DMS 273 (cell line): ENCODE measurements around the gene PREP.
"Not testable (repeated sequence)": the region's sequence is repeated elsewhere in the genome, so short reads cannot be mapped to it uniquely, and the experiment has no call there.

Experiments used
- DNase-seq: peaks from one replicate; lab custom pipeline; 2025; ENCODE audit not compliant: unreplicated experiment; lab: John Stamatoyannopoulos, UW

Gene PREP

DNA sequence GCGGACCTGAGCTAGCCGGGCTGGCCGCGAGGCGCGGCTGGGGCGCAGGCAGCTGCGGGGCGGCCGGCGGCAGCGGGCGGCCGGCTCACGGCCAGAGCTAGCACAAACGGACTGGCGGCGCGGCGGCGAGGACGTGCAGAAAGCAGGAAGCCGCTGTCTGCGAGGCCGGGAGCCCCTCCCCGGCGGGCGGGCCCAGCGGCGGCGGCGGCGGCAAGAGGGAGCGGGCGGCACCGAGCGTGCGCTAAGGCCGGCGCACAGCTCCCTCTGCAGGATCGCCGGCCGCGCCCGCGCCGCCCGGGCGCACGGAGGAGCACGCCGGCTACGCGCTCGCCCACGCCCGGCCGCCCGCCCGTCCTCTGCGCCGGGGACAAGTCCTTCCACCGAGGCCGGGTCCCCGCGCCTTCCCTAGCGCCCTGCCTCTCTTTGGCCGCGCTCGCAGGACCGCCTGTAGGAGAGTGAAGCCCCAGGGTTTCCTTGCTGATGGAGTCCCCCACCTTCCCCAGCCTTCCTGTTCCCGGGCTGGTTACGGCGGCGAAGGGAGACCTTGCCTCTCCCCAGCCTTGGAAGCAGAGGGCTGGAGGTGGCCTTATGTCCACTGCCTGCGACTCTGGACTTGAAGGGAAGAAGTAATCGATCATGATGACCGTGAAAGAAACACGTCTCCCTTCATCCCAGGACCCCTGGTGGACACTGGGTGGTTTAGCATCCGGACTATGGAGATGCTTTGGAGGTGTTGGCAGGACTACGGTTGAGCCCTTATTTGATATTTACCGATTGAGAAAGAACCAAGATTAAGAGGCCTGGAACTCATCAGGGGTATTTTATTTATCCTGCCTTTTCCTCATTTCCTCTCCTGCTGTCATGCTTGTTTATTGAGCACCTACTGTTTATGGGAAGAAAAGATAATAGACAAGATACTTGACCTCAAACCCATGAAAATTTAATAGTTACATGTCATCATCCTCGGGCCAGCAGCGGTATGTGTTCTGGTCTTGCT, at the start of gene PREP:
PREP (minus strand) TSS at position 144 of the 997 bp plus-strand sequence. CDS start 191 bp downstream, outside the sequence.
- peak; percentile 93 for DNase-seq

DNA sequence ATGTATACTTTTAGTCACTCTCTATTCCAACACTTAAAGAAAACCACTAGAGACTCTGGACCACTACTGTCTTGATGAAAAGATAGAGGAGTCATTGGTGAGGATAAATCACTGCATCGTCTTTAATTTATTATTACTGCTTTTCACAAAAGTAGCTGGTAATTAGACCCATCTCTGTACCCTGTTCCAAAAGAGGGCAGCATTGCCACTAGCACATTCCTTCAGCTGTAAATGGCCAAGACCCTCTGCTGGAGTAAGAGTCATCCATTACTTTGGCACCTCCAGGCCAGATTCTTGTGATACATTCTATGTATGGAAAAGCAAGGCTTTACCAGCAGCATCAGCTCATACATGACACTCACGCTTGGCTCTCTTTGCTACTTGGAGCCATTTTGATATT, 49.5 kb upstream of the PREP start:
- DNase-seq, result peak; percentile 15

DNA sequence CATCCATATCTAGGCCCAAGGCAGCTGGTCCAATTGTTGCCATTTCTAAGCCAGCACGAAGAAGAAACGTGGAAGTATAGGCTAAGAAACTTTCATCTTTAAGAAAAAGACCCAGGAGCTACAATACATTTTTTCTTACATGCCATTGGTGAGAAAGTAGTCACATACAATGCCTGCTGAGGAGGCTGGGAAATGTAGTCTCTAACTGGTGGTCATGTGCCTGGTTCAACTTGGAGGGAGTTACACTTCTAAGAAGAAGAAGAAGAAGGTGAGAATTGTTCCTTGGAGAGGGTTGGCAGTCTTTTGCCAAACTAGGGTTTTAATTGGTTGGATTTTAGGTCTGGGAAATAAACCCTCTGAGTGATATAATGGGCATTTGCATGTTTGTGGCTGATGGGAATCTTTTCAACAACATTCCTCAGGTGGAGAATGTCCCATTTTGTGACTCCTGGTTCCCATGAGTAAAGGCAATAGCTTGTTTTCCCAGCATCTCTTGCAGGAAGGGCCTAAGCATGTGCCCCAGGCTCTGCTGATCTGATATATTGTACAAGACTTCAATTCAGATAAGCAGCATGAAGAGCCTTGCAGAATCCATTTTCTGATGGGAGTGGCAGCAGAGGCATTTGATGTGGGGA, 47.0 kb upstream of the PREP start:
- no peak for DNase-seq

DNA sequence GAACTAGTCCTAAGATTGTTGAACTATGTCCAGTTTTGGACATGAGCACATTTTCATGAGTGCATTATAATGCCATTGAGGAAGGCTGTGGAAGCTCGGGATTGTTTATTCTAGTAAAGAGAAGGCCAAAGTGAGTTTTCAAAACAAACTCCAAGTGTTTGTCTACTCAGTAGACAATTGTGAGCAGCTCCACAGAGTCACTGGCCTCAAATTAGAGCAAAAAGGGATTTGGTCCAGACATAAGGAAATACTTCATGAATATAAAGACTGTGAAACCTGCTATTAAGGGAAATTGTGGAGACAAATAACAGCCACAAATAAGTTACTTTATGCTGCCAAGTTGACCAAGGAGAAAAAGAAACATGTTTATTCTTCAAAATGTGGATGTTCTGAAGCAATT, 42.6 kb upstream of the PREP start:
- no peak for DNase-seq

DNA sequence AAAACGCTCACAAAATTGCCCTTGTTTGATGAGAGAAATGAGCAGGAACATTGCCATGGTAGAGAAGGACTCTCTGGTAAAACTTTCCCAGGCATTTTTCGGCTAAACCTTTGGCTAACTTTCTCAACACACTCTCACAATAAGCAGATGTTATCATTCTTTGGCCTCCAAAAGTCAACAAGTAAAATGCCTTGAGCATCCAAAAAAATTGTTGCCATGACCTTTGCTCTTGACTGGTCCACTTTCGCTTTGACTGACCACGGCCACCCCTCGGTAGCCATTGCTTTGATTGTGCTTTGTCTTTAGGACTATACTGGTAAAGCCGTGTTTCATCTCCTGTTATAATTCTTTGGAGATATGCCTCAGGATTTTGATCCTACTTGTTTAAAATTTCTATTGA, 41.1 kb upstream of the PREP start:
- no peak for DNase-seq

DNA sequence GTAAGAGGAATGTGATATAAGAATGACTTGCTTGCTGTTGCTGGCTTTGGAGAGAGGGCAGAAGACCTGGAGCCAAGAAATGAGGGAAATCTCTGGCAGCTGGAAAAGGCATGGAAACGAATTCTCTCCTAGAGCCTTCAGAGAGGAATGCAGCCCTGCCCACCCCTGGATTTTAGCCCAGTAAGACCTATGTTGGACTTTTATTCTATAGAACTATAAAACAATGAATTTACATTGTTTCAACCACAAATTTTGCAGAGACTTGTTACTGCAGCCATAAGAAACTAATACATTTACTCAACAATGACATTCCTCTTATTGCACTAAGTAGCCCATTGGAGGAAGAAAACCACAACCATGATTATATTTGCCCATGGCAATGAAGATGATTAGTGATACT, 39.5 kb upstream of the PREP start:
- DNase-seq, result no peak

DNA sequence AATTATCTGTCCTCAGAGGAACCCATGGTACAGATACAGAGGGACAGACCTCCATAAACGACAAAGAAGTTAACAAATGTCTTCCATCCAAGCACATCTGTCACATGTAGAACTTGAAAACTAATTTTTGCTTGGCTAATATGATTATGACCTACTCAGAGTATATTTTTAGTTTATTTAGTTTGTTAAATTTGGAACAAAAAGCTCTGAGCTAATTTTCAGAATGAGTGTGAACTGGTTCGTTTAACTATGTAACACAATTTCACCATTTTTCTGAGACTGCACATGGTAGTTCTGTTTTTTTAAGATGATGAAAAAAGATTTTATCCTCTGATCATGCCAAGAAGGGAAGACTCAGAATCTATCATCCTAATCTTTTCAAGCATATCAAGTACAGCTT, 34.4 kb upstream of the PREP start:
- no peak for DNase-seq

DNA sequence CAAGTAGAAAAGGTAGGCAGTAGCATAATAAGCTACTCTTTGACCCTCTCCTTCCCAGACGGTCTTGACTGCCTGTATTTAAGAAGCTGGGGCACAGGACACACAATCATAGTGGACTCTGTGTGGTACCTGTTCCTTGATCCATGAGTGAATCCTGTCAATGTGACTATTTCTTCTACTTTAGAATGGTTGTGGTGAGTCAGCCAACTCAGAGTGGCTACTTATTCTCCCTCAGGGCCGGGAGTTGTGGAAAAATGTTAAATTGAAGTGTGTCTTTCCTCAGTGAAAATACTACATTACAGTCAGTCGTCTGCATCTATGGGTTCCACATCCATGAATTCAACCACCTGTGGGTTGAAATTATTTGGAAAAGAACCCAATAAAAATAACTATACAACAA, 30.8 kb upstream of the PREP start:
- DNase-seq, result no peak

DNA sequence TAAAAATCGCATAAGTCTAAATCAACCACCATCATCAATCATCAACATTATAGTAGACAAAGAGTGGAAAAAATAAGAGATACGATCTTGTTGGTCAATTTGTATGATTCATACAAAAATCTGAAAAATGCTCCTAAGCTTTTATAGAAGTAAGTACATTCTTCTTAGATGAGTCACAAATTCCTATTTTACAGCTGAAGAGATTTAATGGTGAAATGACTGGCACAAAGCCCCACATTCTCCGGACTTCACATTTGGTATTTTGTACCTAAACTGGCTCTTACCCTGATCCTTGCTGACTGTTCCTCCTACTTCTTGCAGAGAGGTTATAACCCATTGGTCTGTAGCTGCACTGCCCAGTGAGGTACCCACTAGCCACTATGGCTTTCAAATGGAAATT, 29.9 kb upstream of the PREP start:
- DNase-seq, result no peak

DNA sequence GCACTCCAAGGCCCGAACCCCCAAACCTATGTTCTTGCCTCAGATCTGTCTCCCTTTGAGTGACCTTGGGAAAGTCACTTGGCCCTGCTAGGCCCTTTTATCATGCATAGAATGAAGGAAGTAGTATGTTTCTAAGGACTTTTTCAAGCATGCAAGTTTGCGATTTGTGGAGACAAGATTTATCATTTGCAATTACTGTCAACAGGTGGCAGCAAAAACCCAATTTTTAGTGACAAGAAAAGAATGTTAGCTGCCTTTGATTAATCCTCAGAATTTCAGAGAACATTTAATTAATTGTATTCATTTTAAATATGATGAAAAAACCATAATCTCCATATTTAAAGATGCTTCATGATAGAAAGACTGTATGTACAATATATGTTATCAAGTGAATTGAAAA, 28.3 kb upstream of the PREP start:
- DNase-seq, result peak; percentile 74

DNA sequence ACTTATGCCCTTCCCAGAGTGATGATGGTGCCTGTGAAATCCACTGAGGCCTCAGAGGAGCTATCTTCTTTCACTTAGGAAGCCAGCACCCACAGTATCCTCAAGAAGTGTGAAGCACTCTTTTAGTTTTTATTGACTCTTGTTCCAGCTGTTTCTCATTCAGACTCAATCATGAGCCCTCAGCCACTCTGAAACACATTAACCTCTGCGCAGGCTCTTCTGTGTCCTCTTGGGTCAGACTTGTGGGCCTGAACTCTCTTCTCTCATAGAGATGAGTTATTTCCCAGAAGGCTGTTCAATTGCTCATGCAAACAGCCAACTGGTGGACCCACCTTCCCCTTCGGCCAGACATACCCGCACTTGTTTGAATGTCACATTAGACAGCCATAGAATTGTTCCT, 27.8 kb upstream of the PREP start:
- DNase-seq, result no peak

DNA sequence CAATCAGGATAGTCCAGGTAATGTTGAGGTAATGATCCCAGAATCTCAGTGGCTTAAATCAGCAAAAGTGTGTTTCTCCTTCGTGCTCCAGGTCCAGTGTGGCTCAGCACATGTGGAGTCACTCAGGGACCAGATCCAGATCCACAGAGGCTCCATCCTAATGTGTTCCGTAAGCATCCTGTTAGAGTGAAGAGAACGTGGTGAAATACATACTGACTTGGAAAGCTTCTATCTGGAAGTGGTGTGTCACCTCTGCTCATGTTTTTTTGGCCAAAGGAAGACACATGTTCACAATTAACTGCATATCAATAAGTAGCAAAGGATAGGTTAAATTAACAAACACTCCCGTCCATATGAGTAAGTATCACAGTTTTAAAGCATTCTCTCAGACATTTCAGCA, 26.8 kb upstream of the PREP start:
- no peak for DNase-seq

DNA sequence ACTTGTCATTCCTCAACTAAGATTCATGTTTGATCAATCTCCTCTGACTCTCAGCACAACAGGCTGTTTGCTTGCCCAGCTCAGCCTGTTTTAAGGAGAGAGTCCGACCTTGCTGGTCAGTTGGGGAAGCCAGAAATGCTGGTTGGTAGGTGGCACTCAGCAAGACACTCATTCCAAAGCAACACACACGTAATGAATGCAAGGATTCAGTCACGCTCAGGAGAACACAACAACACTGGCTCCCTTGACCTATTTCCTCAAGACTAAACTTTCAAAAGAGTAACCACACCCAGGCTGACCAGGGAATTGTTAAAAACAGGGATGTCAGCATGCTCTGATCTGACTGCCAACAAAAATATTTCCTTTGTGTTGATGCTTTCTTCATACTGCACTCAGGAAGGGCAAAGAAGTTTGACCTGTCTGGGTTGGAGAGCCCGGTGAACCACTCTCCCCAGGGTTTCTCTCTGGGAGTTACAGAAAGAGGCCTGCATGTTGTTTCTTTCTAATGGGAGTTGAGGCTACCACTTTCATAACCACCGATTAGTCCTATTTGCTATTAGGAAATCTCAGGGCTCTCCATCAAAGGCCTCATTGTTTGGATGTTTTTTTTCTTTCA, 25.6 kb upstream of the PREP start:
- DNase-seq, result no peak

DNA sequence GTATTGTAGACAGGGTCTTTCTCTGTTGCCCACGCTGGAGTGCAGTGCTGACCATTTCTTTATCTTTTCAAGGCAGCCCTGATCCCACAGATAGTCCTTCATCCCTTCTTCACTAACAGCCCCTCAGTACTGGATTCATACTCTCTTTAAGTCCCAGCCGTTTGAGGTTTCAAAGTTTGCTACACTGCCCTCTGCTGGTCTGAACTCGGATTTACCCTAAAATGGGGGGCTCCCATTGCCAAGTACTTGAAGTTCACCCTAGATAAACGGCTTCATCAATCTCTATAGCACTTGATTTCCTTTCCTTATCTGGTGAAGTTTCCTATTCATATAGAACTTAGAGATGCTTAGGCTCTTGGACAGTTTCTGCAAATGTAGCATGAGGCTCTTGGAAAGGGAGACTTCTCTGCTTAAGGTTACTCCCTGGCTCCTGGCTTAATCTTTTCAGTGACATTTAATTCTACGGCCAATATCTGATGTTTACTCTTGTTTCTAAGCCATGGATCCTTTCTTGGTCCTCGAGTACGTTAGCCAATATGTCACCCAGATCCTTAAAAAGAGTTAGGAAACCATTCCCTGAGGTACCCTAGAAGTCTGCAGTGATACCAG, 21.4 kb upstream of the PREP start:
- peak; percentile 87 for DNase-seq

DNA sequence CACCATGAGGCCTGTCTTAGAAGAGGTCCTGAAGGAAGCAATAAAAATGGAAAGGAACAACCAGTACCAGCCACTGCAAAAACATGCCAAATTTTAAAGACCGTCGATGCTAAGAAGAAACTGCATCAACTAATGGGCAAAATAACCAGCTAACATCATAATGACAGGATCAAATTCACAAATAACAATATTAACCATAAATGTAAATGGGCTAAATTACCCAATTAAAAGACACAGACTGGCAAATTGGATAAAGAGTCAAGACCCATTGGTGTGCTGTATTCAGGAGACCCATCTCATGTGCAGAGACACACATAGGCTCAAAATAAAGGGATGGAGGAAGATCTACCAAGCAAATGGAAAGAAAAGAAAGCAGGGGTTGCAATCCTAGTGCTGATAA, 14.1 kb upstream of the PREP start:
- not testable (repeated sequence) for DNase-seq

DNA sequence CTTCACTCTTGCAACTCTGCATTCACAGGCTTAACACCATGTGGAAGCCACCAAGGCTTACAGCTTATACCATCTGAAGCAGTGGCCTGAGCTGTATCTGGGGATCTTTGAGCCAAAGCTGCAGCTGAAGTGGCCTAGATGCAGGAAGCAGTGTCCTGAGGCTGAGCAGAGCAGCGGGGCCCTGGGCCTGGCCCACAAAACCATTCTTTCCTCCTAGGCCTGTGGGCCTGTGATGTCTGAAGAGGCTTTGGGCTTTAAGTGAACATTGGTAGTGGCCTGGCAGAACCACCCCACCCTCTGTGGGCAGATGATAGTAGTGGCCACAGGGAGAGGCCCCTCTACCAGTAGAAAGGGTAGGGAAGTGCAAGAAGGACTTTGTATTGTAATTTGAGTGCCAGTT, 6.9 kb upstream of the PREP start:
- DNase-seq, result no peak

DNA sequence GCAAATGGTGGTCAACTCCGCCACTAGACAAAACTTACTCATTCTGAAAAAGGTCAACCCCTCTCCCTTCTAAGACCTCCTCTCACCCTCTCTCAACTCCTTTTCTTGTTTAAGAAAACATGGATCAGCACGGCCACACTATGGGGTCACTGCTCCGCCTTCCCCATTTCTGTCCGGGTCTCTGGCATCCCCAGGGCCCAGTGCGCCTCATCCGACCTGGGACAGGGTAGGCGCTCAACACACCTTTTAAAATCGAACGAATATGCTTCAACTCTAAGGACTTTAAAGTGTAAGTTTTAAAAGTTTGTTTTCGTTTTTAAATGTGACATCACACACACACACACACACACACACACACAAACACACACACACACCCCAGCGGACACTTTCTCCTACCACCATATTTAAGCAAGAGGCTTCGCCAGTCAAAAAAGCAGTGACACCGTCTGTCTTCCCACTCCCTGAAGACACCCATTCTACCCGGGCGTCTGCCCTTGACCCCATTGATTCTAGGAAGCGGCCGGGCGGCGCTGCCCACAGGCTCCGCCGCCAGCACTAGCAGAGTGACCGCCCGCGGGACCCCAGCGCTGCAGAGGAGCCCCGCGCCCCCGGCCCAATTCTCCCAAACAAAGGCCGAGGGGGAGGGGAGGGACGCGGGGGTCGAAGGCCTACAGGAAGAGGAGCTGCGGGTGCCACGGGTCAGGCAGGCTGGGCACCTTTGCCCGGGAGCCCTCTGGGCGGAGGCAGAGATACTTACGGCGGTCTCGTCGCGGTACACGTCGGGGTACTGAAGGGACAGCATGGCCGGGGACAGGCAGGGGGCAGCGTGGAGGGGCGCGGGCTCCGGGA, 568 bp downstream of the PREP start:
- peak; percentile 67 for DNase-seq

DNA sequence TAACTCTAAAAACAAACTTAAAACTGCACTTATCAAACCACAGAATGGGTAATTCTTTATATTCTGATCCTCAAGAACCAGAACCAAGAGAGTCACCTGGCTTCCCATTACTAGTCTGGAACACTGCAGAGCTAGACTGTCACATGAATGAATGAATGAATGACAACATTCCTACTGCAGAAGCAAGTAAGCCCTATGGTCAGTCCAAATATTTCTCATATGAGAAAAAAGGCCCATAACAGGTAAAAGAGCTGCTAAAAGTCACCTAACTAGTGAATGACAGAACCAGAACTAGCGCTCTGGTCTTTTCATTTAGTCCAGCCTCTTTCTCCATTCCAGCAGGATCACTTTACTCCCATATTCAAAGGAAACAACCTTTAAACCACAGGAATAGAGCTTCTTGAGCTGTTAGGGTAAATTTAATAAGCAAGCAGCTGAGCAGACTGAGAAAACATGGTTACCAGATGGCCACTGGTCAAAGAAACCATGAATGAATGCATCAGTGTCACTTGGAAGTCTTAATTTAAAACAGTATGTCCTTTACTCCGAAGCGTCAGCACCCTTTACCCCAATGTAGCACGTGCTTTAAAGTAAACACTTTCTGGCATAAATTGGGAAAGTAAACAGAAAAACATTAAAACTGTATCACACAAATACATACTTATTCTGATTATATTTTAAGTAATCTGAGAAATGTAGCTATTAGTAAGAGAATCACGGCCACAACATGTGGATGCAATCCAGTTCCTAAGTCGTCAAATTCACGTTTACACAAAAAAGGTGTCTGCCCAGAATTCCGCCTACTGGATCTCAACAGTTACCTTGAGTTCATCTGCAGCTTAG, 1.4 kb downstream of the PREP start:
- DNase-seq, result peak; percentile 58

DNA sequence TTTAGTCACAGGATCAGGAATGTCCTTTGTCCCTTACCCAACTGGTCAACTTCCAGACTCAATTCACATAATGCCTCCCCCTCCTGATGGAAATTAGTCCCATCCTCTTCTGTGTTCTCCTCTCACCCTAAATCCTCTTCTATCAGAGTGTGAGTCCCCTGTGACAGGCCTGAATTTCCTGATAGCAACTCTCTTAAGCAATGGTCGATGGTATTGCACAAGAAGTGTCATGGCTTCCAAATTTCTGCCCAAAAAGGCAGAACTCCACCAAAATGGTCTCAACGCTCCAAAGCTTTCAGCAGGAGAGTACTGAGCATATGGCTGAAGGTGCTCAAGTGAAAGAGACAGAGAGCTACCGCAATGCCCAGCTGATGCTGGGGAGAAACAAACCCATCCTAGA, 2.4 kb downstream of the PREP start:
- DNase-seq, result peak; percentile 25

DNA sequence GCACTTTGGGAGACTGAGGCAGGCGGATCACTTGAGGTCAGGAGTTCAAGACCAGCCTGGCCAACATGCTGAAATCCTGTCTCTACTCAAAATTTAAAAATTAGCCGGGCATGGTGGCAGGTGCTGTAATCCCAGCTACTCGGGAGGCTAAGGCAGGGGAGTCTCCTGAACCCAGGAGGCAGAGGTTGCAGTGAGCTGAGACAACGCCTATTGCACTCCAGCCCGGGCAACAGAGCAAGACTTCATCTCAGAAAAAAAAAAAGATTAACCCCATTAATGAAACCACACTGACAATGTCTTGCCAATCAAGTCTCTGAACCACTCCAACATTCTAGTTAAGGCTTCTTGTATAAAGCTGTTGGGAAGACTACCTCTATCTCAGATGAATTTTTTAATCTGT, 4.0 kb downstream of the PREP start:
- no peak for DNase-seq
